HEK293 (cell line): Measurements from ENCODE around the gene CILP.

Experiments
- BCL11B ChIP-seq: fragments of 450-650 bp; formaldehyde crosslinking; IDR thresholded peaks from 2 replicates; pipeline ENCODE4 v1.5.1; 2016; ENCODE audit warnings: low read depth, missing biosample characterization, missing genetic modification characterization
- EGR2 ChIP-seq: fragments of 450-650 bp; formaldehyde crosslinking; IDR thresholded peaks from 2 replicates; pipeline ENCODE4 v1.5.1; 2016; ENCODE audit warnings: low read depth, missing biosample characterization, missing genetic modification characterization
- PRDM4 ChIP-seq: fragments of 450-650 bp; formaldehyde crosslinking; IDR thresholded peaks from 2 replicates; pipeline ENCODE4 v1.5.1; 2017; ENCODE audit warnings: missing biosample characterization, missing genetic modification characterization
- RBAK ChIP-seq: fragments of 450-650 bp; formaldehyde crosslinking; IDR thresholded peaks from 2 replicates; pipeline ENCODE4 v1.5.1; 2016; ENCODE audit warnings: missing biosample characterization, missing genetic modification characterization
- SALL2 ChIP-seq: fragments of 450-650 bp; formaldehyde crosslinking; IDR thresholded peaks from 2 replicates; pipeline ENCODE4 v1.5.0; 2017; ENCODE audit warnings: missing biosample characterization, mild to moderate bottlenecking, missing genetic modification characterization, borderline replicate concordance
- SP3 ChIP-seq: fragments of 450-650 bp; formaldehyde crosslinking; IDR thresholded peaks from 2 replicates; pipeline ENCODE4 v1.5.1; 2016; ENCODE audit warnings: missing biosample characterization, missing genetic modification characterization
- WT1 ChIP-seq: fragments of 450-650 bp; formaldehyde crosslinking; IDR thresholded peaks from 2 replicates; pipeline ENCODE4 v1.5.1; 2016; ENCODE audit warnings: missing biosample characterization, missing genetic modification characterization
- ZBTB1 ChIP-seq: fragments of 450-650 bp; formaldehyde crosslinking; IDR thresholded peaks from 2 replicates; pipeline ENCODE4 v1.5.1; 2016; ENCODE audit warnings: missing biosample characterization, missing genetic modification characterization
- ZBTB8A ChIP-seq: fragments of 450-650 bp; formaldehyde crosslinking; IDR thresholded peaks from 2 replicates; pipeline ENCODE4 v1.5.1; 2016; ENCODE audit warnings: missing biosample characterization, missing genetic modification characterization
- ZFP3 ChIP-seq: fragments of 450-650 bp; formaldehyde crosslinking; IDR thresholded peaks from 2 replicates; pipeline ENCODE4 v1.5.1; 2016; ENCODE audit warnings: low read depth, missing biosample characterization, missing genetic modification characterization
- ZNF121 ChIP-seq: fragments of 450-650 bp; formaldehyde crosslinking; IDR thresholded peaks from 2 replicates; pipeline ENCODE4 v1.5.1; 2016; ENCODE audit warnings: missing biosample characterization, missing genetic modification characterization
- ZNF146 ChIP-seq: fragments of 450-650 bp; formaldehyde crosslinking; IDR thresholded peaks from 2 replicates; pipeline ENCODE4 v1.5.1; 2016; ENCODE audit warnings: missing biosample characterization, missing genetic modification characterization
- ZNF18 ChIP-seq: fragments of 450-650 bp; formaldehyde crosslinking; IDR thresholded peaks from 2 replicates; pipeline ENCODE4 v1.5.1; 2016; ENCODE audit warnings: missing biosample characterization, missing genetic modification characterization
- ZNF19 ChIP-seq: fragments of 450-650 bp; formaldehyde crosslinking; IDR thresholded peaks from 2 replicates; pipeline ENCODE4; 2016; ENCODE audit warnings: missing biosample characterization, missing genetic modification characterization, low read depth
- ZNF2 ChIP-seq: fragments of 450-650 bp; formaldehyde crosslinking; IDR thresholded peaks from 2 replicates; pipeline ENCODE4 v1.5.1; 2016; ENCODE audit warnings: missing biosample characterization, missing genetic modification characterization
- ZNF202 ChIP-seq: fragments of 450-650 bp; formaldehyde crosslinking; IDR thresholded peaks from 2 replicates; pipeline ENCODE4 v1.5.1; 2016; ENCODE audit warnings: missing biosample characterization, missing genetic modification characterization, borderline replicate concordance
- ZNF221 ChIP-seq: fragments of 450-650 bp; formaldehyde crosslinking; IDR thresholded peaks from 2 replicates; pipeline ENCODE4 v1.5.1; 2017; ENCODE audit warnings: missing biosample characterization, missing genetic modification characterization, borderline replicate concordance
- ZNF223 ChIP-seq: fragments of 450-650 bp; formaldehyde crosslinking; IDR thresholded peaks from 2 replicates; pipeline ENCODE4 v1.5.1; 2016; ENCODE audit warnings: missing biosample characterization, missing genetic modification characterization
- ZNF354C ChIP-seq: fragments of 450-650 bp; formaldehyde crosslinking; IDR thresholded peaks from 2 replicates; pipeline ENCODE4 v1.5.1; 2016; ENCODE audit warnings: missing biosample characterization, missing genetic modification characterization, low read depth, borderline replicate concordance
- ZNF362 ChIP-seq: fragments of 450-650 bp; formaldehyde crosslinking; IDR thresholded peaks from 2 replicates; pipeline ENCODE4 v1.5.1; 2016; ENCODE audit warnings: missing biosample characterization, missing genetic modification characterization
- ZNF514 ChIP-seq: fragments of 450-650 bp; formaldehyde crosslinking; IDR thresholded peaks from 2 replicates; pipeline ENCODE4 v1.5.1; 2016; ENCODE audit warnings: missing biosample characterization, missing genetic modification characterization
- ZNF585B ChIP-seq: fragments of 450-650 bp; formaldehyde crosslinking; IDR thresholded peaks from 2 replicates; pipeline ENCODE4 v1.5.1; 2016; ENCODE audit warnings: missing biosample characterization, missing genetic modification characterization
- ZNF596 ChIP-seq: fragments of 450-650 bp; IDR thresholded peaks from 2 replicates; pipeline ENCODE4 v1.5.0; 2018; ENCODE audit warnings: missing biosample characterization, mild to moderate bottlenecking, missing genetic modification characterization, moderate library complexity
- ZNF623 ChIP-seq: fragments of 450-650 bp; formaldehyde crosslinking; IDR thresholded peaks from 2 replicates; pipeline ENCODE4 v1.5.1; 2016; ENCODE audit warnings: missing biosample characterization, missing genetic modification characterization
- ZNF768 ChIP-seq: fragments of 450-650 bp; formaldehyde crosslinking; IDR thresholded peaks from 2 replicates; pipeline ENCODE4 v1.5.1; 2018; ENCODE audit warnings: missing biosample characterization, mild to moderate bottlenecking, missing genetic modification characterization
- ZNF830 ChIP-seq: fragments of 450-650 bp; IDR thresholded peaks from 2 replicates; pipeline ENCODE4 v1.5.0; 2018; ENCODE audit warnings: missing biosample characterization, missing genetic modification characterization, low read depth, mild to moderate bottlenecking, moderate library complexity
- ZXDB ChIP-seq: fragments of 450-650 bp; formaldehyde crosslinking; IDR thresholded peaks from 2 replicates; pipeline ENCODE4 v1.5.1; 2016; ENCODE audit warnings: missing biosample characterization, missing genetic modification characterization
- TF ChIP-seq, protein P1 (sequence below): fragments of 450-650 bp; formaldehyde crosslinking; IDR thresholded peaks from 2 replicates; pipeline ENCODE4 v1.5.1; 2017; ENCODE audit warnings: missing biosample characterization, mild to moderate bottlenecking, missing genetic modification characterization, moderate library complexity
- TF ChIP-seq, protein P2 (sequence below): sonication (generic); formaldehyde crosslinking; IDR thresholded peaks from 2 replicates; pipeline ENCODE4 v1.8.1; 2022; ENCODE audit warnings: mild to moderate bottlenecking, moderate library complexity, missing genetic modification reagents
- TF ChIP-seq, protein P3 (sequence below): fragments of 450-650 bp; formaldehyde crosslinking; IDR thresholded peaks from 2 replicates; pipeline ENCODE4 v1.5.1; 2016; ENCODE audit warnings: missing biosample characterization, missing genetic modification characterization

CILP gene

GRCh38 chr15:65184868-65185717 lies 26.2 kb downstream of the CILP start, which contains the start of gene CLPX (continued):
- TF ChIP-seq ZNF202 (tag by site-specific recombination) (no peak), SP3 (tag by site-specific recombination) (peak; percentile 71), ZNF623 (tag by site-specific recombination) (0 out of 2 replicates have a peak, but pooled peaks have one; percentile 15), ZNF221 (tag by site-specific recombination) (no peak), ZNF2 (tag by site-specific recombination) (no peak), BCL11B (tag by site-specific recombination) (0 out of 2 replicates have a peak, but pooled peaks have one; percentile 21), ZNF585B (tag by site-specific recombination) (no peak), ZNF146 (tag by site-specific recombination) (0 out of 2 replicates have a peak, but pooled peaks have one; percentile 23), PRDM4 (peak; percentile 28; the same call in 1 of the 2 replicates), ZNF223 (tag by site-specific recombination) (no peak), ZFP3 (tag by site-specific recombination) (no peak), ZBTB8A (tag by site-specific recombination) (peak; percentile 97), ZNF354C (tag by site-specific recombination) (no peak), ZNF18 (tag by site-specific recombination) (no peak), ZXDB (no peak; the same call in 1 of the 2 replicates), ZNF514 (tag by site-specific recombination) (no peak), ZNF362 (no peak), ZNF830 (no peak), SALL2 (tag by site-specific recombination) (no peak), RBAK (tag by site-specific recombination) (no peak), WT1 (tag by site-specific recombination) (no peak), EGR2 (tag by site-specific recombination) (peak; percentile 59), ZNF121 (peak; percentile 29; the same call in 1 of the 2 replicates), ZNF19 (no peak), ZBTB1 (tag by site-specific recombination) (no peak), ZNF768 (no peak), ZNF596 (tag by site-specific recombination) (no peak)
- TF ChIP-seq, protein P1, sequence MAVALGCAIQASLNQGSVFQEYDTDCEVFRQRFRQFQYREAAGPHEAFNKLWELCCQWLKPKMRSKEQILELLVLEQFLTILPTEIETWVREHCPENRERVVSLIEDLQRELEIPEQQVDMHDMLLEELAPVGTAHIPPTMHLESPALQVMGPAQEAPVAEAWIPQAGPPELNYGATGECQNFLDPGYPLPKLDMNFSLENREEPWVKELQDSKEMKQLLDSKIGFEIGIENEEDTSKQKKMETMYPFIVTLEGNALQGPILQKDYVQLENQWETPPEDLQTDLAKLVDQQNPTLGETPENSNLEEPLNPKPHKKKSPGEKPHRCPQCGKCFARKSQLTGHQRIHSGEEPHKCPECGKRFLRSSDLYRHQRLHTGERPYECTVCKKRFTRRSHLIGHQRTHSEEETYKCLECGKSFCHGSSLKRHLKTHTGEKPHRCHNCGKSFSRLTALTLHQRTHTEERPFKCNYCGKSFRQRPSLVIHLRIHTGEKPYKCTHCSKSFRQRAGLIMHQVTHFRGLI (tag by site-specific recombination): no peak
- TF ChIP-seq, protein P2, sequence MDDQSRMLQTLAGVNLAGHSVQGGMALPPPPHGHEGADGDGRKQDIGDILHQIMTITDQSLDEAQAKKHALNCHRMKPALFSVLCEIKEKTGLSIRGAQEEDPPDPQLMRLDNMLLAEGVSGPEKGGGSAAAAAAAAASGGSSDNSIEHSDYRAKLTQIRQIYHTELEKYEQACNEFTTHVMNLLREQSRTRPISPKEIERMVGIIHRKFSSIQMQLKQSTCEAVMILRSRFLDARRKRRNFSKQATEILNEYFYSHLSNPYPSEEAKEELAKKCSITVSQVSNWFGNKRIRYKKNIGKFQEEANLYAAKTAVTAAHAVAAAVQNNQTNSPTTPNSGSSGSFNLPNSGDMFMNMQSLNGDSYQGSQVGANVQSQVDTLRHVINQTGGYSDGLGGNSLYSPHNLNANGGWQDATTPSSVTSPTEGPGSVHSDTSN: no peak
- TF ChIP-seq, protein P3, sequence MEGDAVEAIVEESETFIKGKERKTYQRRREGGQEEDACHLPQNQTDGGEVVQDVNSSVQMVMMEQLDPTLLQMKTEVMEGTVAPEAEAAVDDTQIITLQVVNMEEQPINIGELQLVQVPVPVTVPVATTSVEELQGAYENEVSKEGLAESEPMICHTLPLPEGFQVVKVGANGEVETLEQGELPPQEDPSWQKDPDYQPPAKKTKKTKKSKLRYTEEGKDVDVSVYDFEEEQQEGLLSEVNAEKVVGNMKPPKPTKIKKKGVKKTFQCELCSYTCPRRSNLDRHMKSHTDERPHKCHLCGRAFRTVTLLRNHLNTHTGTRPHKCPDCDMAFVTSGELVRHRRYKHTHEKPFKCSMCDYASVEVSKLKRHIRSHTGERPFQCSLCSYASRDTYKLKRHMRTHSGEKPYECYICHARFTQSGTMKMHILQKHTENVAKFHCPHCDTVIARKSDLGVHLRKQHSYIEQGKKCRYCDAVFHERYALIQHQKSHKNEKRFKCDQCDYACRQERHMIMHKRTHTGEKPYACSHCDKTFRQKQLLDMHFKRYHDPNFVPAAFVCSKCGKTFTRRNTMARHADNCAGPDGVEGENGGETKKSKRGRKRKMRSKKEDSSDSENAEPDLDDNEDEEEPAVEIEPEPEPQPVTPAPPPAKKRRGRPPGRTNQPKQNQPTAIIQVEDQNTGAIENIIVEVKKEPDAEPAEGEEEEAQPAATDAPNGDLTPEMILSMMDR: no peak
